Thyroid gland (tissue), 4 donors: ENCODE data around the gene NIPAL3. TPM values are rescaled to one million over a fixed set of nuclear protein-coding genes. Genes with fewer than 3 reads are reported as not detected.
"Not testable (repeated sequence)": the region's sequence is repeated elsewhere in the genome, so short reads cannot be mapped to it uniquely, and the experiment has no call there.

Source experiments
- DNase-seq, 2 donors: peaks; one replicate each; pipeline ENCODE4 v3.0.0-alpha.2; 2019
- H3K27ac ChIP-seq, 3 donors: fragments of 200-600 bp; sonication (generic); 1 replicate in 2 of 3; 2 replicates in 1 of 3; pipeline ENCODE4 v1.5.1; 2016 to 2019; ENCODE audit warnings: mild to moderate bottlenecking in 1 of 3, moderate library complexity in 1 of 3
- H3K27me3 ChIP-seq: fragments of 200-600 bp; sonication (generic); one replicate; pipeline ENCODE4 v1.5.1; 2019
- H3K36me3 ChIP-seq, 2 donors: fragments of 200-600 bp; sonication (generic); one replicate each; pipeline ENCODE4 v1.5.1; 2016 to 2019
- H3K4me1 ChIP-seq, 2 donors: fragments of 200-600 bp; sonication (generic); one replicate each; pipeline ENCODE4 v1.5.1; 2017 to 2019
- H3K4me3 ChIP-seq, 3 donors: fragments of 200-600 bp; sonication (generic); replicated peaks in 1 of 3; 1 replicate in 2 of 3; 2 replicates in 1 of 3; pipeline ENCODE4 v1.5.1; 2016; ENCODE audit warnings: mild to moderate bottlenecking in 1 of 3
- H3K9me3 ChIP-seq: fragments of 200-600 bp; sonication (generic); one replicate; pipeline ENCODE4 v1.5.1; 2017
- CTCF ChIP-seq, 6 experiments: fragments of 200-600 bp in 3 of 6; fragments of 450-650 bp in 3 of 6; sonication (generic) in 3 of 6; IDR thresholded peaks; one replicate each; pipeline ENCODE4 v1.5.1; 2016 to 2019; ENCODE audit warnings: antibody characterized with exemption in 6 of 6, mild to moderate bottlenecking in 2 of 6, inconsistent platforms in 1 of 6, moderate library complexity in 1 of 6
- POLR2A ChIP-seq, 2 donors: fragments of 450-650 bp; IDR thresholded peaks; one replicate each; pipeline ENCODE4 v1.6.1; 2017; ENCODE audit warnings: antibody characterized with exemption in 2 of 2, mild to moderate bottlenecking in 2 of 2, moderate library complexity in 1 of 2
- WGBS, 2 donors: methylation state at CpG; one replicate each; pipeline ENCODE4 v1.1.5; 2017; 5-methylcytosine and 5-hydroxymethylcytosine counted together
- intact Hi-C: fragments of 100-400 bp; cut with DNase I; formaldehyde crosslinking; loops from one replicate; pipeline ENCODE4 v1.15.1; 2023
- total RNA-seq, 4 donors: library from RNA; depleted of rRNA; stranded (reverse); fragments of >200 nt; gene quantifications; one replicate each; pipeline ENCODE4 v1.2.3, GENCODE V29; 2016

NIPAL3 gene
- total RNA-seq, 4 donors from 2014 or later = 71.2 to 145 (median 121) TPM

GRCh38 chr1:24483441-24483840 lies 67.8 kb downstream of the NIPAL3 start:
- no peaks in the 10 kb centered on the region for H3K4me1 ChIP-seq
- intact Hi-C loops = no loop called here
- WGBS, 2 donors = 92 to 94% methylated on average over 5 of the region's 5 CpGs
- TF ChIP-seq POLR2A (IDR thresholded peaks at IDR 0.05) (no peak), CTCF (IDR thresholded peaks at IDR 0.05) (no peak)
- H3K4me3 ChIP-seq = no peak overlapping the region
- H3K27me3 ChIP-seq = no peaks in the 10 kb centered on the region
- no peaks in the 10 kb centered on the region for H3K36me3 ChIP-seq
- no peak for DNase-seq
- H3K9me3 ChIP-seq = no peaks in the 10 kb centered on the region
- no peak overlapping the region for H3K27ac ChIP-seq

- no peak for DNase-seq
- WGBS, 2 donors = 72 to 75% methylated on average over 4 of the region's 4 CpGs
- intact Hi-C loops = no loop called here
- Histone ChIP-seq H3K27ac (no peak overlapping the region), H3K36me3 (no peaks in the 10 kb centered on the region), H3K4me1 (no peaks in the 10 kb centered on the region), H3K9me3 (no peaks in the 10 kb centered on the region), H3K4me3 (no peak overlapping the region), H3K27me3 (no peaks in the 10 kb centered on the region)
- no peak for TF ChIP-seq POLR2A (IDR thresholded peaks at IDR 0.05)
- TF ChIP-seq CTCF (IDR thresholded peaks at IDR 0.05) = no peak
Measured at GRCh38 chr1:24484199-24484598, 68.6 kb downstream of the NIPAL3 start.

- intact Hi-C loops = no loop called here
- Histone ChIP-seq H3K27ac (no peak overlapping the region), H3K36me3 (no peaks in the 10 kb centered on the region), H3K9me3 (no peaks in the 10 kb centered on the region), H3K27me3 (no peaks in the 10 kb centered on the region), H3K4me3 (no peak overlapping the region), H3K4me1 (no peaks in the 10 kb centered on the region)
- TF ChIP-seq CTCF (IDR thresholded peaks at IDR 0.05) (no peak), POLR2A (IDR thresholded peaks at IDR 0.05) (no peak)
- no peak for DNase-seq
- 81 to 89% methylated on average over 7 of the region's 7 CpGs for WGBS, 2 donors
Measured at GRCh38 chr1:24486331-24487065, 70.9 kb downstream of the NIPAL3 start.

- H3K27ac ChIP-seq = no peak overlapping the region
- no peaks in the 10 kb centered on the region for H3K4me1 ChIP-seq
- H3K9me3 ChIP-seq = no peaks in the 10 kb centered on the region
- DNase-seq = no peak
- intact Hi-C loops = no loop called here
- H3K4me3 ChIP-seq = no peak overlapping the region
- no peak for TF ChIP-seq CTCF (IDR thresholded peaks at IDR 0.05)
- TF ChIP-seq POLR2A (IDR thresholded peaks at IDR 0.05) = no peak
- no peaks in the 10 kb centered on the region for H3K27me3 ChIP-seq
- WGBS, 2 donors = 93 to 95% methylated on average over 9 of the region's 9 CpGs
- no peaks in the 10 kb centered on the region for H3K36me3 ChIP-seq
Measured at GRCh38 chr1:24487455-24487854, 71.9 kb downstream of the NIPAL3 start.

GRCh38 chr1:24488159-24488558 lies 72.6 kb downstream of the NIPAL3 start:
- WGBS, 2 donors = 92 to 96% methylated on average over 6 to 7 of the region's 7 CpGs
- H3K4me1 ChIP-seq, H3K4me3 ChIP-seq, H3K27me3 ChIP-seq, DNase-seq, H3K27ac ChIP-seq, H3K36me3 ChIP-seq, H3K9me3 ChIP-seq, intact Hi-C loops: not testable (repeated sequence)
